WTC11 (cell line): ENCODE data around the gene STAM2.

ENCODE experiments used
- CTCF ChIP-seq: fragments of 200-600 bp; IDR thresholded peaks from 2 replicates; pipeline ENCODE4 v1.8.0; 2022; ENCODE audit warnings: antibody characterized with exemption
- FOXJ3 ChIP-seq: sonication (generic); formaldehyde crosslinking; IDR thresholded peaks from 2 replicates; pipeline ENCODE4 v1.9.0; 2021; ENCODE audit warnings: missing genetic modification reagents, mild to moderate bottlenecking, borderline replicate concordance
- SP1 ChIP-seq: sonication (generic); formaldehyde crosslinking; conservative IDR thresholded peaks from 2 replicates; pipeline ENCODE4 v1.8.1; 2022; ENCODE audit warnings: missing genetic modification reagents
- TF ChIP-seq, protein P1 (sequence below): sonication (generic); formaldehyde crosslinking; IDR thresholded peaks from 2 replicates; pipeline ENCODE4 v1.8.1; 2022; ENCODE audit warnings: low read depth, missing genetic modification reagents, borderline replicate concordance

DNA sequence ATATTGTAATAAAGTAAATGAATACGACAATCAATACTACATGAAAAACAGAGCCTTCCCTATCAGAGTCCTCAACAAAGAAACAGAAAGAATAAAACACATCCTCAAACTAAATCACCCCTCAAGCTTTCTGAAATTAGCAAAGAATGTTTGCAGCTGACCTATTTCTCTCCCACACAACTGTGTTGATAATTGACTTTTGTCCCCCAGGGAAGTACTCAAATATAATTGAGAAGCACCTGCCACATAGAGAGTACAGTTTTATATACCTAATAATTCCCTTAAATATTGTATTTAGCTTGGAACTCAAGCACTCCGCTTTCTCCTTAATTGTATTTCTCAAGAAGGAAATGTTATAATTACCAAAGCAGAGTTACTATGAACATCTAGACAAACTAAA lies 89.3 kb downstream of the STAM2 start:
- TF ChIP-seq, protein P1, sequence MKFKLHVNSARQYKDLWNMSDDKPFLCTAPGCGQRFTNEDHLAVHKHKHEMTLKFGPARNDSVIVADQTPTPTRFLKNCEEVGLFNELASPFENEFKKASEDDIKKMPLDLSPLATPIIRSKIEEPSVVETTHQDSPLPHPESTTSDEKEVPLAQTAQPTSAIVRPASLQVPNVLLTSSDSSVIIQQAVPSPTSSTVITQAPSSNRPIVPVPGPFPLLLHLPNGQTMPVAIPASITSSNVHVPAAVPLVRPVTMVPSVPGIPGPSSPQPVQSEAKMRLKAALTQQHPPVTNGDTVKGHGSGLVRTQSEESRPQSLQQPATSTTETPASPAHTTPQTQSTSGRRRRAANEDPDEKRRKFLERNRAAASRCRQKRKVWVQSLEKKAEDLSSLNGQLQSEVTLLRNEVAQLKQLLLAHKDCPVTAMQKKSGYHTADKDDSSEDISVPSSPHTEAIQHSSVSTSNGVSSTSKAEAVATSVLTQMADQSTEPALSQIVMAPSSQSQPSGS (CRISPR knock-in tag), result no peak
- TF ChIP-seq CTCF (no peak), SP1 (CRISPR knock-in tag) (no peak), FOXJ3 (CRISPR knock-in tag) (no peak)
